ENCODE results near the gene ASB5.

ASB5 gene

GRCh38 chr4:176189891-176190795, 78.9 kb downstream of the ASB5 start:
- DNase-seq (ENCODE audit: insufficient read length, low spot score) = no peak
- FAIRE-seq = no peak
- TF ChIP-seq POLR2AphosphoS5 (IDR thresholded peaks at IDR 0.05; ENCODE audit: low read depth, low read length) = no peak
- TF ChIP-seq POU2F2 (IDR thresholded peaks at IDR 0.05; ENCODE audit: low read depth, low read length) = no peak
- no peak for TF ChIP-seq TAF1 (IDR thresholded peaks at IDR 0.05; ENCODE audit: low read depth, low read length)
- no peak for TF ChIP-seq PAX5 (IDR thresholded peaks at IDR 0.05; ENCODE audit: insufficient read depth, low read length, severe bottlenecking)
- TF ChIP-seq POLR2A (IDR thresholded peaks at IDR 0.05; ENCODE audit: low read depth, low read length) = no peak
- TF ChIP-seq SPI1 (IDR thresholded peaks at IDR 0.05; ENCODE audit: low read depth, low read length) = no peak

GRCh38 chr4:176188654-176189053, 80.4 kb downstream of the ASB5 start:
- FAIRE-seq (no peak), DNase-seq (ENCODE audit: insufficient read length, low spot score) (no peak)
- TF ChIP-seq PAX5 (IDR thresholded peaks at IDR 0.05; ENCODE audit: insufficient read depth, low read length, severe bottlenecking) (no peak), POU2F2 (IDR thresholded peaks at IDR 0.05; ENCODE audit: low read depth, low read length) (no peak), TAF1 (IDR thresholded peaks at IDR 0.05; ENCODE audit: low read depth, low read length) (no peak)

GRCh38 chr4:176187624-176188023, 81.4 kb downstream of the ASB5 start:
- no peak for FAIRE-seq
- TF ChIP-seq SPI1 (IDR thresholded peaks at IDR 0.05; ENCODE audit: low read depth, low read length) (no peak), POU2F2 (IDR thresholded peaks at IDR 0.05; ENCODE audit: low read depth, low read length) (no peak), POLR2AphosphoS5 (IDR thresholded peaks at IDR 0.05; ENCODE audit: low read depth, low read length) (no peak), PAX5 (IDR thresholded peaks at IDR 0.05; ENCODE audit: insufficient read depth, low read length, severe bottlenecking) (no peak), POLR2A (IDR thresholded peaks at IDR 0.05; ENCODE audit: low read depth, low read length) (no peak), TAF1 (IDR thresholded peaks at IDR 0.05; ENCODE audit: low read depth, low read length) (no peak)
- DNase-seq (ENCODE audit: insufficient read length, low spot score) = no peak

- DNase-seq (ENCODE audit: insufficient read length, low spot score) = no peak
- FAIRE-seq = no peak
- TF ChIP-seq POU2F2 (IDR thresholded peaks at IDR 0.05; ENCODE audit: low read depth, low read length) = no peak
- no peak for TF ChIP-seq PAX5 (IDR thresholded peaks at IDR 0.05; ENCODE audit: insufficient read depth, low read length, severe bottlenecking)
- no peak for TF ChIP-seq POLR2AphosphoS5 (IDR thresholded peaks at IDR 0.05; ENCODE audit: low read depth, low read length)
- no peak for TF ChIP-seq POLR2A (IDR thresholded peaks at IDR 0.05; ENCODE audit: low read depth, low read length)
- TF ChIP-seq TAF1 (IDR thresholded peaks at IDR 0.05; ENCODE audit: low read depth, low read length) = no peak
- TF ChIP-seq SPI1 (IDR thresholded peaks at IDR 0.05; ENCODE audit: low read depth, low read length) = no peak
Measured at GRCh38 chr4:176186671-176187395, 82.2 kb downstream of the ASB5 start.

GRCh38 chr4:176186067-176186466, 83.0 kb downstream of the ASB5 start:
- no peak for FAIRE-seq
- no peak for DNase-seq (ENCODE audit: insufficient read length, low spot score)
- no peak for TF ChIP-seq PAX5 (IDR thresholded peaks at IDR 0.05; ENCODE audit: insufficient read depth, low read length, severe bottlenecking)
- TF ChIP-seq SPI1 (IDR thresholded peaks at IDR 0.05; ENCODE audit: low read depth, low read length) = no peak
- TF ChIP-seq POLR2A (IDR thresholded peaks at IDR 0.05; ENCODE audit: low read depth, low read length) = no peak
- TF ChIP-seq TAF1 (IDR thresholded peaks at IDR 0.05; ENCODE audit: low read depth, low read length) = no peak
- no peak for TF ChIP-seq POLR2AphosphoS5 (IDR thresholded peaks at IDR 0.05; ENCODE audit: low read depth, low read length)
- TF ChIP-seq POU2F2 (IDR thresholded peaks at IDR 0.05; ENCODE audit: low read depth, low read length) = no peak

GRCh38 chr4:176185051-176185450, 84.0 kb downstream of the ASB5 start:
- DNase-seq (ENCODE audit: insufficient read length, low spot score) (no peak), FAIRE-seq (no peak)
- TF ChIP-seq POLR2A (IDR thresholded peaks at IDR 0.05; ENCODE audit: low read depth, low read length) = no peak
- TF ChIP-seq POU2F2 (IDR thresholded peaks at IDR 0.05; ENCODE audit: low read depth, low read length) = no peak
- TF ChIP-seq TAF1 (IDR thresholded peaks at IDR 0.05; ENCODE audit: low read depth, low read length) = no peak
- no peak for TF ChIP-seq PAX5 (IDR thresholded peaks at IDR 0.05; ENCODE audit: insufficient read depth, low read length, severe bottlenecking)
- no peak for TF ChIP-seq SPI1 (IDR thresholded peaks at IDR 0.05; ENCODE audit: low read depth, low read length)
- no peak for TF ChIP-seq POLR2AphosphoS5 (IDR thresholded peaks at IDR 0.05; ENCODE audit: low read depth, low read length)
